GM12801 (cell line): ENCODE data around the gene BICD1.

Experiments used
- CTCF ChIP-seq: IDR thresholded peaks from one replicate; pipeline ENCODE4 v1.5.1; 2011; ENCODE audit warnings: control low read depth; ENCODE audit not compliant: insufficient read length; ENCODE audit errors: extremely low read depth

The BICD1 gene

DNA sequence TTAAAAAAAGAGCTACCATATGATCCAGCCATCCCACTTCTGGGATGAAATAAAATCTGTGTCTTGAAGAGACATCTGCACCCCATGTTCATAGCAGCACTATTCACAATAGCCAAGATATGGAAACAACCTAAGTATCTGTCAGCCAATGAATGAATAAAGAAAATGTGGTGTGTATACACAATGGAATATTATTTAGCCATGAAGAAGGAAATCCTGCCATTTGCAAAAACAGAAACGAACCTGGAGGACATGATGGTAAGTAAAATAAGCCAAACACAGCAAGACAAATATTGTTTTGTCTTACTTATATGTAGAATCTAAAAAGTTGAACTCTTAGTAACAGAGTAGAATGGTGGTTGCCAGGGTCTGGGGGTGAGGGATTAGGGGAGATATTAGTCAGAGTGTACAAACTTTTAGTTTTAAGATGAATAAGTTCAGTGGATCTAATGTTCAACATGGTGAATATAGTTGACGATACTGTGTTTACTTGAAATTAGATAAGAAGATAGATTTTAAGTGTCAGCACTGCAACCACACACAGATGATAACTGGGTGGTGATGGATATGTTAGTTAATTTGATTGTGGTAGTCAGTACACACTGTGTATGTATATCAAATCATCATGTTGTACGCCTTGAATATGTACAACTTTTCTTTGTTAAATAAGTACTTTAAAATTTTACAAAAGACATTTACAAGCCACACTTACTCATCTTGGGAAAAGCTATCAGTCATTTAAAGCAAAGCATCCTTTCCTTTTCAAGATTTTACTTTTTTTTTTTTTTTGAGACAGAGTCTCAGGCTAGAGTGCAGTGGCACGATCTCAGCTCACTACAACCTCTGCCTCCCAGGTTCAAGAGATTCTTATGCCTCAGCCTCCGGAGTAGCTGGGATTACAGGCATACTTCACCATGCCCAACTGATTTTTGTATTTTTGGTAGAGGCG, 89.9 kb downstream of the BICD1 start:
- no peak for TF ChIP-seq CTCF

- TF ChIP-seq CTCF = no peak
Observed at GRCh38 chr12:32197421-32197820, 90.8 kb downstream of the BICD1 start.

- TF ChIP-seq CTCF = no peak
Observed at GRCh38 chr12:32198555-32198954, 91.9 kb downstream of the BICD1 start.

DNA sequence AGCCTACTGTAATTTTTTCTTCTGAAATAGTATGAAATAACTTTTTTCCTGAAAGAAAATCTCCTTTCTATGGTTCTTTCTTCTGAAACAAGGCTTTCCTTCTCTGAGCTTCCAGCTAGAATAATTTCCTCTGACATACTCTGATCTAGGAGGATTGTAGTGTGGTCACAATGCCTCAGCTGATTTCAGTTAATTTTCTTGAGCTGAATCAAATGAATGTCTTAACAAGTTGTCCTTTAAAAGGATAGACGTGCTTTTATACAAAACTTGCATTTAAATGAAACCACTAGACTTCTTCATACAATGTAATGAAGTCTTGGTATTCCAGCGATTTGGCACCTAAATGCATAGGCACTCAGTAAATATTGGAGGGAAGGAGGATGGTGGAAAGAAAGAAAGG, 94.4 kb downstream of the BICD1 start:
- TF ChIP-seq CTCF = no peak

DNA sequence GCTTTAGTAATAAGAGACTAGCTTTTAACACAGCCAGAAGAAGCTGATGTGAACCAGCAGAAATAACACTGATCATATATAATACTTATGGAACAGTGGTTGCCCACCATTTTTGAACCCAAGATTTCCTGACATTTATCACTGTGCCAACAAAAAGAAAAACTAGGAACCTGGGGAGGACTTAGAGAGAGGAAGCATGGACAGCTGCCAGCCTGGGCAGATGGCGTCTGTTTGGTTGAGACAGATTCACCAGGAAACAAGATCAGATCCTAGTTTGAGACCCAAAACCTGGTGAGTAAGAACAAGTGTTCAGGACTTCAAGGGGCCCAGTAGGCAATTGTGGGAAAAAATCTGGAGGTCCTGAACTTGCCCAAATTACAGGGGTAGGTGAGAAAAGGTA, 95.3 kb downstream of the BICD1 start:
- no peak for TF ChIP-seq CTCF

DNA sequence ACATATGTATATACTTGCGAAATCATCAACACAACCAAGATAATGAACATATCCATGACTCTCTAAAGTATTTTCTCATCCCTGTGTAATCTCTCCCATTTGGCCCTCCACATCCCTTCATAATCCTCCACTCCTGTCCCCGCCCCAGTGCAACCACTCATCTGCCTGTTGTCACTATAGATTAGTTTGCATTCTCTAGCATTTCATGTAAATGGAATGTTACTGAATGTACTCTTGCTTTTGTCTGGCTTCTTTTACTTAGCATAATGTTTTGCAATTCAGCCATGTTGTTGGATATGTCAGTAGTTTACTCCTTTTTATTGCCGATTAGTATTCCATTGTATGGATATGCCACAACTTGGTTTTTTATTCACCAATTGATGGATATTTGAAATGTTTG, 99.1 kb downstream of the BICD1 start:
- TF ChIP-seq CTCF = no peak

GRCh38 chr12:32208355-32208754, 101.7 kb downstream of the BICD1 start:
- TF ChIP-seq CTCF = no peak
